HEK293 (cell line): ENCODE data around the gene ATP5F1D.

Experiments
- CTCF ChIA-PET: fragments of 350-600 bp; formaldehyde crosslinking; extraction: SDS; loops from one replicate; lab custom pipeline; 2021; ENCODE audit warnings: antibody characterized with exemption; lab: Yijun Ruan, JAX
- POLR2A ChIA-PET: fragments of 300-600 bp; formaldehyde crosslinking; extraction: SDS; loops from one replicate; lab custom pipeline; 2020; ENCODE audit warnings: antibody characterized with exemption, inconsistent platforms; lab: Yijun Ruan, JAX
- H3K27ac ChIP-seq: fragments of 200-500 bp; sonication (Bioruptor generic); 2 replicates; pipeline ENCODE4 v1.5.1; 2014; ENCODE audit warnings: low read depth, low read length, control low read depth, inconsistent platforms; ENCODE audit errors: extremely low read depth
- H3K36me3 ChIP-seq, 2 experiments: fragments of 200-500 bp in 1 of 2; sonication (Bioruptor generic) in 1 of 2; 1 replicate in 1 of 2; 2 replicates in 1 of 2; pipeline ENCODE4 v1.5.1; 2014 to 2017; ENCODE audit warnings: inconsistent platforms in 2 of 2, low read length in 2 of 2; ENCODE audit not compliant: control insufficient read depth in 2 of 2, insufficient read depth in 1 of 2
- H3K4me1 ChIP-seq: fragments of 200-500 bp; sonication (Bioruptor generic); 2 replicates; pipeline ENCODE4 v1.5.1; 2014; ENCODE audit warnings: mild to moderate bottlenecking, low read length, inconsistent platforms; ENCODE audit not compliant: control insufficient read depth, insufficient read depth
- H3K4me3 ChIP-seq: 2 replicates; pipeline ENCODE4 v1.5.1; 2011; ENCODE audit warnings: low read depth, mild to moderate bottlenecking, control low read depth, low read length, moderate library complexity
- H3K9me3 ChIP-seq: fragments of 200-500 bp; sonication (Bioruptor generic); 2 replicates; pipeline ENCODE4 v1.5.1; 2014; ENCODE audit warnings: low read depth, low read length, inconsistent platforms; ENCODE audit not compliant: control insufficient read depth, insufficient read depth
- GFI1B ChIP-seq: fragments of 450-650 bp; formaldehyde crosslinking; IDR thresholded peaks from 2 replicates; pipeline ENCODE4 v1.5.1; 2016; ENCODE audit warnings: missing biosample characterization, missing genetic modification characterization
- MYNN ChIP-seq: fragments of 450-650 bp; formaldehyde crosslinking; IDR thresholded peaks from 2 replicates; pipeline ENCODE4 v1.5.1; 2016; ENCODE audit warnings: missing biosample characterization, missing genetic modification characterization, borderline replicate concordance
- SCRT1 ChIP-seq: fragments of 450-650 bp; formaldehyde crosslinking; IDR thresholded peaks from 2 replicates; pipeline ENCODE4 v1.5.1; 2016; ENCODE audit warnings: missing biosample characterization, missing genetic modification characterization, borderline replicate concordance
- SP7 ChIP-seq: fragments of 450-650 bp; formaldehyde crosslinking; IDR thresholded peaks from 2 replicates; pipeline ENCODE4 v1.5.1; 2016; ENCODE audit warnings: missing biosample characterization, missing genetic modification characterization
- ZNF155 ChIP-seq: fragments of 450-650 bp; formaldehyde crosslinking; IDR thresholded peaks from 2 replicates; pipeline ENCODE4 v1.5.1; 2016; ENCODE audit warnings: missing biosample characterization, missing genetic modification characterization
- ZNF175 ChIP-seq: fragments of 450-650 bp; formaldehyde crosslinking; IDR thresholded peaks from 2 replicates; pipeline ENCODE4 v1.5.1; 2016; ENCODE audit warnings: missing biosample characterization, missing genetic modification characterization
- ZNF23 ChIP-seq: fragments of 450-650 bp; formaldehyde crosslinking; IDR thresholded peaks from 2 replicates; pipeline ENCODE4 v1.5.1; 2016; ENCODE audit warnings: missing biosample characterization, missing genetic modification characterization, borderline replicate concordance
- ZNF473 ChIP-seq: fragments of 450-650 bp; formaldehyde crosslinking; IDR thresholded peaks from 2 replicates; pipeline ENCODE4 v1.5.1; 2017; ENCODE audit warnings: missing biosample characterization, missing genetic modification characterization
- ZNF501 ChIP-seq: fragments of 450-650 bp; formaldehyde crosslinking; IDR thresholded peaks from 2 replicates; pipeline ENCODE4 v1.5.1; 2016; ENCODE audit warnings: missing biosample characterization, missing genetic modification characterization
- ZNF510 ChIP-seq: fragments of 450-650 bp; formaldehyde crosslinking; IDR thresholded peaks from 2 replicates; pipeline ENCODE4 v1.5.1; 2018; ENCODE audit warnings: mild to moderate bottlenecking, missing genetic modification characterization, missing biosample characterization; ENCODE audit not compliant: insufficient replicate concordance
- ZNF561 ChIP-seq: fragments of 450-650 bp; IDR thresholded peaks from 2 replicates; pipeline ENCODE4 v1.5.1; 2018; ENCODE audit warnings: missing biosample characterization, missing genetic modification characterization, borderline replicate concordance
- ZNF621 ChIP-seq: fragments of 450-650 bp; formaldehyde crosslinking; IDR thresholded peaks from 2 replicates; pipeline ENCODE4 v1.5.1; 2017; ENCODE audit warnings: missing biosample characterization, missing genetic modification characterization
- ZNF623 ChIP-seq: fragments of 450-650 bp; formaldehyde crosslinking; IDR thresholded peaks from 2 replicates; pipeline ENCODE4 v1.5.1; 2016; ENCODE audit warnings: missing biosample characterization, missing genetic modification characterization
- ZNF660 ChIP-seq: fragments of 450-650 bp; IDR thresholded peaks from 2 replicates; pipeline ENCODE4 v1.5.1; 2018; ENCODE audit warnings: missing biosample characterization, mild to moderate bottlenecking, missing genetic modification characterization
- ZNF747 ChIP-seq: fragments of 450-650 bp; formaldehyde crosslinking; IDR thresholded peaks from 2 replicates; pipeline ENCODE4 v1.5.1; 2016; ENCODE audit warnings: missing biosample characterization, missing genetic modification characterization
- ZNF837 ChIP-seq: fragments of 450-650 bp; formaldehyde crosslinking; IDR thresholded peaks from 2 replicates; pipeline ENCODE4 v1.5.1; 2016; ENCODE audit warnings: missing biosample characterization, missing genetic modification characterization
- ZSCAN16 ChIP-seq: fragments of 450-650 bp; formaldehyde crosslinking; IDR thresholded peaks from 2 replicates; pipeline ENCODE4 v1.5.1; 2016; ENCODE audit warnings: missing biosample characterization, missing genetic modification characterization
- TF ChIP-seq, protein P1 (sequence below): fragments of 450-650 bp; formaldehyde crosslinking; IDR thresholded peaks from 2 replicates; pipeline ENCODE4 v1.5.1; 2016; ENCODE audit warnings: missing biosample characterization, missing genetic modification characterization
- TF ChIP-seq, protein P2 (sequence below): fragments of 450-650 bp; formaldehyde crosslinking; IDR thresholded peaks from 2 replicates; pipeline ENCODE4 v1.5.1; 2016; ENCODE audit warnings: missing biosample characterization, missing genetic modification characterization
- TF ChIP-seq, protein P3 (sequence below): fragments of 450-650 bp; formaldehyde crosslinking; IDR thresholded peaks from 2 replicates; pipeline ENCODE4 v1.5.1; 2016; ENCODE audit warnings: missing biosample characterization, missing genetic modification characterization, borderline replicate concordance
- TF ChIP-seq, protein P4 (sequence below): fragments of 450-650 bp; IDR thresholded peaks from 2 replicates; pipeline ENCODE4 v1.5.1; 2018; ENCODE audit warnings: missing biosample characterization, missing genetic modification characterization
- TF ChIP-seq, protein P5 (sequence below): sonication (generic); formaldehyde crosslinking; IDR thresholded peaks from 2 replicates; pipeline ENCODE4 v1.8.1; 2022; ENCODE audit warnings: mild to moderate bottlenecking, moderate library complexity, missing genetic modification reagents

The ATP5F1D gene

DNA sequence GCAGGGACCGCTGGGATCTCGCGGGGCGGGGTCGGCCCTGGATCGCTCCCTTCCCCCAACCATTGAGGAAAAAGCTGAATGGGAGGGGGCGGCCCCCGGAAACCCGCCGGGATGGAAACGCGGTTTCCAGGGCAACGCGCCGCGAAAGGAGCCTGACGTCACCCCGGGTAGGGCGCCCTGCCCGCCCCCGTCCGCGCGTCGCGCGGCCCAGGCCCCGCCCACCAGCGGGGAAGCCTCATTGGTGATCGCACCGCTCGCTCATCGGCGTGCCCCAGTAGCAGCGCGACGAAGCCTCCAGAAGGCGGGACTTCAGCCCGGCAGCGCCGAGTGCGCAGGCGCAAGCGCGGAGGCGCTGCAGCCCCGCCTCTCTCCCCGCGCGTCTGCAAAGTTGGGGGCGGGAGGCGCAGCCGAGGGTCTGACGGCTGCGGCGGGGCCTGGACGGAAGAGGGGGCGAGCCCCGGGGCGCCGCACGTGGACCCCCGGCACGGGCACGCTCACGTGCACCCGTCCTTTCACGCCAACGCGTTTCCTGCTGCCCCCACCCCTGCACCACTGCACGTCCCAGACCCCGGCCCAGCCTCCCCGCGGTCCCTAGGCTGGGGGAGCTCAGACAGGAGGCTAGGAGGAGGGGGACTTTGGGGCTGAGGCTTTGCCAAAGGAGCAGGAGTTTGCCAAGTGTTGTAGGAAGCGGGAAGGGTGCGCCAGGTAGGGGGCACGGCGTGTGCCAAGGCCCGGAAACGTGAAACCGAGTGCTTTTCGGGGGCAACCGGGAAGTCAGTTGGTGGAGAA, 19.4 kb downstream of the ATP5F1D start:
- Histone ChIP-seq H3K9me3 (no peaks in the 10 kb centered on the region), H3K27ac (peak overlapping the region; percentile 68; the same call in 1 of the 2 replicates), H3K4me1 (peaks cover 26% of the 10 kb centered on the region), H3K36me3 (peaks cover 14 to 22% of the 10 kb centered on the region in 2 experiments), H3K4me3 (peak overlapping the region; percentile 55)
- ChIA-PET CTCF (interaction anchor here (11.3 kb wide), 1 partner anchor 16 kb away, joined by 299 read pairs; no protein-coding TSS in a partner anchor), POLR2A (interaction anchor here (0.9 to 10.8 kb wide), 6 partner anchors 5 to 16 kb away, joined by 3 to 407 read pairs (median 10); partner anchors contain the start of genes CIRBP and FAM174C)
- TF ChIP-seq ZNF155 (tag by site-specific recombination) (no peak), SCRT1 (tag by site-specific recombination) (no peak), ZNF747 (tag by site-specific recombination) (no peak), ZNF510 (tag by site-specific recombination) (no peak), ZNF561 (peak; percentile 85), ZNF623 (tag by site-specific recombination) (no peak), ZNF501 (no peak), SP7 (tag by site-specific recombination) (peak; percentile 15), MYNN (tag by site-specific recombination) (peak; percentile 8; the same call in 1 of the 2 replicates), ZSCAN16 (tag by site-specific recombination) (no peak), ZNF837 (tag by site-specific recombination) (no peak), ZNF660 (tag by site-specific recombination) (peak; percentile 49; the same call in 1 of the 2 replicates), ZNF621 (tag by site-specific recombination) (no peak), ZNF175 (tag by site-specific recombination) (no peak), GFI1B (no peak), ZNF23 (tag by site-specific recombination) (no peak), ZNF473 (no peak)
- TF ChIP-seq, protein P1, sequence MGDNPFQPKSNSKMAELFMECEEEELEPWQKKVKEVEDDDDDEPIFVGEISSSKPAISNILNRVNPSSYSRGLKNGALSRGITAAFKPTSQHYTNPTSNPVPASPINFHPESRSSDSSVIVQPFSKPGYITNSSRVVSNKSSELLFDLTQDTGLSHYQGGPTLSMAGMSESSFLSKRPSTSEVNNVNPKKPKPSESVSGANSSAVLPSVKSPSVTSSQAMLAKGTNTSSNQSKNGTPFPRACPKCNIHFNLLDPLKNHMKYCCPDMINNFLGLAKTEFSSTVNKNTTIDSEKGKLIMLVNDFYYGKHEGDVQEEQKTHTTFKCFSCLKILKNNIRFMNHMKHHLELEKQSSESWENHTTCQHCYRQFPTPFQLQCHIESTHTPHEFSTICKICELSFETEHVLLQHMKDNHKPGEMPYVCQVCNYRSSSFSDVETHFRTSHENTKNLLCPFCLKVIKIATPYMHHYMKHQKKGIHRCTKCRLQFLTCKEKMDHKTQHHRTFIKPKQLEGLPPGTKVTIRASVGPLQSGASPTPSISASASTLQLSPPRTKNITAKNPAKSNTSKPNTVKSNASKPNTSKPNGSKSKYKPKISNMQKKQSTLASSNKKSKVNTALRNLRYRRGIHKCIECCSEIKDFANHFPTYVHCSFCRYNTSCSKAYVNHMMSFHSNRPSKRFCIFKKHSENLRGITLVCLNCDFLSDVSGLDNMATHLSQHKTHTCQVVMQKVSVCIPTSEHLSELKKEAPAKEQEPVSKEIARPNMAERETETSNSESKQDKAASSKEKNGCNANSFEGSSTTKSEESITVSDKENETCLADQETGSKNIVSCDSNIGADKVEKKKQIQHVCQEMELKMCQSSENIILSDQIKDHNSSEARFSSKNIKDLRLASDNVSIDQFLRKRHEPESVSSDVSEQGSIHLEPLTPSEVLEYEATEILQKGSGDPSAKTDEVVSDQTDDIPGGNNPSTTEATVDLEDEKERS (tag by site-specific recombination): no peak
- TF ChIP-seq, protein P2, sequence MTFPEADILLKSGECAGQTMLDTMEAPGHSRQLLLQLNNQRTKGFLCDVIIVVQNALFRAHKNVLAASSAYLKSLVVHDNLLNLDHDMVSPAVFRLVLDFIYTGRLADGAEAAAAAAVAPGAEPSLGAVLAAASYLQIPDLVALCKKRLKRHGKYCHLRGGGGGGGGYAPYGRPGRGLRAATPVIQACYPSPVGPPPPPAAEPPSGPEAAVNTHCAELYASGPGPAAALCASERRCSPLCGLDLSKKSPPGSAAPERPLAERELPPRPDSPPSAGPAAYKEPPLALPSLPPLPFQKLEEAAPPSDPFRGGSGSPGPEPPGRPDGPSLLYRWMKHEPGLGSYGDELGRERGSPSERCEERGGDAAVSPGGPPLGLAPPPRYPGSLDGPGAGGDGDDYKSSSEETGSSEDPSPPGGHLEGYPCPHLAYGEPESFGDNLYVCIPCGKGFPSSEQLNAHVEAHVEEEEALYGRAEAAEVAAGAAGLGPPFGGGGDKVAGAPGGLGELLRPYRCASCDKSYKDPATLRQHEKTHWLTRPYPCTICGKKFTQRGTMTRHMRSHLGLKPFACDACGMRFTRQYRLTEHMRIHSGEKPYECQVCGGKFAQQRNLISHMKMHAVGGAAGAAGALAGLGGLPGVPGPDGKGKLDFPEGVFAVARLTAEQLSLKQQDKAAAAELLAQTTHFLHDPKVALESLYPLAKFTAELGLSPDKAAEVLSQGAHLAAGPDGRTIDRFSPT (tag by site-specific recombination): peak; percentile 88
- TF ChIP-seq, protein P3, sequence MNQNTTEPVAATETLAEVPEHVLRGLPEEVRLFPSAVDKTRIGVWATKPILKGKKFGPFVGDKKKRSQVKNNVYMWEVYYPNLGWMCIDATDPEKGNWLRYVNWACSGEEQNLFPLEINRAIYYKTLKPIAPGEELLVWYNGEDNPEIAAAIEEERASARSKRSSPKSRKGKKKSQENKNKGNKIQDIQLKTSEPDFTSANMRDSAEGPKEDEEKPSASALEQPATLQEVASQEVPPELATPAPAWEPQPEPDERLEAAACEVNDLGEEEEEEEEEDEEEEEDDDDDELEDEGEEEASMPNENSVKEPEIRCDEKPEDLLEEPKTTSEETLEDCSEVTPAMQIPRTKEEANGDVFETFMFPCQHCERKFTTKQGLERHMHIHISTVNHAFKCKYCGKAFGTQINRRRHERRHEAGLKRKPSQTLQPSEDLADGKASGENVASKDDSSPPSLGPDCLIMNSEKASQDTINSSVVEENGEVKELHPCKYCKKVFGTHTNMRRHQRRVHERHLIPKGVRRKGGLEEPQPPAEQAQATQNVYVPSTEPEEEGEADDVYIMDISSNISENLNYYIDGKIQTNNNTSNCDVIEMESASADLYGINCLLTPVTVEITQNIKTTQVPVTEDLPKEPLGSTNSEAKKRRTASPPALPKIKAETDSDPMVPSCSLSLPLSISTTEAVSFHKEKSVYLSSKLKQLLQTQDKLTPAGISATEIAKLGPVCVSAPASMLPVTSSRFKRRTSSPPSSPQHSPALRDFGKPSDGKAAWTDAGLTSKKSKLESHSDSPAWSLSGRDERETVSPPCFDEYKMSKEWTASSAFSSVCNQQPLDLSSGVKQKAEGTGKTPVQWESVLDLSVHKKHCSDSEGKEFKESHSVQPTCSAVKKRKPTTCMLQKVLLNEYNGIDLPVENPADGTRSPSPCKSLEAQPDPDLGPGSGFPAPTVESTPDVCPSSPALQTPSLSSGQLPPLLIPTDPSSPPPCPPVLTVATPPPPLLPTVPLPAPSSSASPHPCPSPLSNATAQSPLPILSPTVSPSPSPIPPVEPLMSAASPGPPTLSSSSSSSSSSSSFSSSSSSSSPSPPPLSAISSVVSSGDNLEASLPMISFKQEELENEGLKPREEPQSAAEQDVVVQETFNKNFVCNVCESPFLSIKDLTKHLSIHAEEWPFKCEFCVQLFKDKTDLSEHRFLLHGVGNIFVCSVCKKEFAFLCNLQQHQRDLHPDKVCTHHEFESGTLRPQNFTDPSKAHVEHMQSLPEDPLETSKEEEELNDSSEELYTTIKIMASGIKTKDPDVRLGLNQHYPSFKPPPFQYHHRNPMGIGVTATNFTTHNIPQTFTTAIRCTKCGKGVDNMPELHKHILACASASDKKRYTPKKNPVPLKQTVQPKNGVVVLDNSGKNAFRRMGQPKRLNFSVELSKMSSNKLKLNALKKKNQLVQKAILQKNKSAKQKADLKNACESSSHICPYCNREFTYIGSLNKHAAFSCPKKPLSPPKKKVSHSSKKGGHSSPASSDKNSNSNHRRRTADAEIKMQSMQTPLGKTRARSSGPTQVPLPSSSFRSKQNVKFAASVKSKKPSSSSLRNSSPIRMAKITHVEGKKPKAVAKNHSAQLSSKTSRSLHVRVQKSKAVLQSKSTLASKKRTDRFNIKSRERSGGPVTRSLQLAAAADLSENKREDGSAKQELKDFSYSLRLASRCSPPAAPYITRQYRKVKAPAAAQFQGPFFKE (tag by site-specific recombination): no peak; the same call in 1 of the 2 replicates
- TF ChIP-seq, protein P4, sequence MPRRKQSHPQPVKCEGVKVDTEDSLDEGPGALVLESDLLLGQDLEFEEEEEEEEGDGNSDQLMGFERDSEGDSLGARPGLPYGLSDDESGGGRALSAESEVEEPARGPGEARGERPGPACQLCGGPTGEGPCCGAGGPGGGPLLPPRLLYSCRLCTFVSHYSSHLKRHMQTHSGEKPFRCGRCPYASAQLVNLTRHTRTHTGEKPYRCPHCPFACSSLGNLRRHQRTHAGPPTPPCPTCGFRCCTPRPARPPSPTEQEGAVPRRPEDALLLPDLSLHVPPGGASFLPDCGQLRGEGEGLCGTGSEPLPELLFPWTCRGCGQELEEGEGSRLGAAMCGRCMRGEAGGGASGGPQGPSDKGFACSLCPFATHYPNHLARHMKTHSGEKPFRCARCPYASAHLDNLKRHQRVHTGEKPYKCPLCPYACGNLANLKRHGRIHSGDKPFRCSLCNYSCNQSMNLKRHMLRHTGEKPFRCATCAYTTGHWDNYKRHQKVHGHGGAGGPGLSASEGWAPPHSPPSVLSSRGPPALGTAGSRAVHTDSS (tag by site-specific recombination): no peak
- TF ChIP-seq, protein P5, sequence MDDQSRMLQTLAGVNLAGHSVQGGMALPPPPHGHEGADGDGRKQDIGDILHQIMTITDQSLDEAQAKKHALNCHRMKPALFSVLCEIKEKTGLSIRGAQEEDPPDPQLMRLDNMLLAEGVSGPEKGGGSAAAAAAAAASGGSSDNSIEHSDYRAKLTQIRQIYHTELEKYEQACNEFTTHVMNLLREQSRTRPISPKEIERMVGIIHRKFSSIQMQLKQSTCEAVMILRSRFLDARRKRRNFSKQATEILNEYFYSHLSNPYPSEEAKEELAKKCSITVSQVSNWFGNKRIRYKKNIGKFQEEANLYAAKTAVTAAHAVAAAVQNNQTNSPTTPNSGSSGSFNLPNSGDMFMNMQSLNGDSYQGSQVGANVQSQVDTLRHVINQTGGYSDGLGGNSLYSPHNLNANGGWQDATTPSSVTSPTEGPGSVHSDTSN (CRISPR knock-in tag): peak; percentile 98
